ENCODE results near the gene ARHGAP44.

Gene ARHGAP44

GRCh38 chr17:12769981-12770380 lies 19.3 kb upstream of the ARHGAP44 start:
- no peak overlapping the region for H3K27ac ChIP-seq (ENCODE audit: insufficient read depth, low read length, poor library complexity, severe bottlenecking)
- H3K36me3 ChIP-seq (ENCODE audit: control insufficient read depth, insufficient read depth, low read length), result no peaks in the 10 kb centered on the region
- H3K4me1 ChIP-seq (ENCODE audit: control insufficient read depth, insufficient read depth, low read length, poor library complexity, severe bottlenecking), result no peaks in the 10 kb centered on the region
- H3K9me3 ChIP-seq (ENCODE audit: control insufficient read depth, low read length), result no peaks in the 10 kb centered on the region
- no peaks in the 10 kb centered on the region for H3K27me3 ChIP-seq (replicated peaks; ENCODE audit: control insufficient read depth, insufficient read depth, low read length, poor library complexity, severe bottlenecking)
- H3K4me3 ChIP-seq (ENCODE audit: insufficient read depth, low read depth, low read length, poor library complexity, severe bottlenecking), result no peak overlapping the region
- no peak for DNase-seq

GRCh38 chr17:12773153-12773552 lies 16.1 kb upstream of the ARHGAP44 start:
- H3K4me3 ChIP-seq (ENCODE audit: insufficient read depth, low read depth, low read length, poor library complexity, severe bottlenecking), result no peak overlapping the region
- H3K27me3 ChIP-seq (replicated peaks; ENCODE audit: control insufficient read depth, insufficient read depth, low read length, poor library complexity, severe bottlenecking), result no peaks in the 10 kb centered on the region
- no peak for DNase-seq
- H3K4me1 ChIP-seq (ENCODE audit: control insufficient read depth, insufficient read depth, low read length, poor library complexity, severe bottlenecking), result no peaks in the 10 kb centered on the region
- H3K9me3 ChIP-seq (ENCODE audit: control insufficient read depth, low read length), result no peaks in the 10 kb centered on the region
- no peaks in the 10 kb centered on the region for H3K36me3 ChIP-seq (ENCODE audit: control insufficient read depth, insufficient read depth, low read length)
- no peak overlapping the region for H3K27ac ChIP-seq (ENCODE audit: insufficient read depth, low read length, poor library complexity, severe bottlenecking)

- Histone ChIP-seq H3K27ac (ENCODE audit: insufficient read depth, low read length, poor library complexity, severe bottlenecking) (no peak overlapping the region), H3K27me3 (replicated peaks; ENCODE audit: control insufficient read depth, insufficient read depth, low read length, poor library complexity, severe bottlenecking) (no peaks in the 10 kb centered on the region), H3K36me3 (ENCODE audit: control insufficient read depth, insufficient read depth, low read length) (no peaks in the 10 kb centered on the region), H3K4me3 (ENCODE audit: insufficient read depth, low read depth, low read length, poor library complexity, severe bottlenecking) (no peak overlapping the region), H3K4me1 (ENCODE audit: control insufficient read depth, insufficient read depth, low read length, poor library complexity, severe bottlenecking) (no peaks in the 10 kb centered on the region), H3K9me3 (ENCODE audit: control insufficient read depth, low read length) (no peaks in the 10 kb centered on the region)
- DNase-seq, result no peak
Measured at GRCh38 chr17:12789075-12789480, 220 bp upstream of the ARHGAP44 start.

GRCh38 chr17:12790249-12791106 lies 1.2 kb downstream of the ARHGAP44 start:
- DNase-seq, result no peak
- no peak overlapping the region for H3K4me3 ChIP-seq (ENCODE audit: insufficient read depth, low read depth, low read length, poor library complexity, severe bottlenecking)
- no peak overlapping the region for H3K27ac ChIP-seq (ENCODE audit: insufficient read depth, low read length, poor library complexity, severe bottlenecking)
- no peaks in the 10 kb centered on the region for H3K36me3 ChIP-seq (ENCODE audit: control insufficient read depth, insufficient read depth, low read length)
- no peaks in the 10 kb centered on the region for H3K9me3 ChIP-seq (ENCODE audit: control insufficient read depth, low read length)
- no peaks in the 10 kb centered on the region for H3K4me1 ChIP-seq (ENCODE audit: control insufficient read depth, insufficient read depth, low read length, poor library complexity, severe bottlenecking)
- no peaks in the 10 kb centered on the region for H3K27me3 ChIP-seq (replicated peaks; ENCODE audit: control insufficient read depth, insufficient read depth, low read length, poor library complexity, severe bottlenecking)

- H3K27me3 ChIP-seq (replicated peaks; ENCODE audit: control insufficient read depth, insufficient read depth, low read length, poor library complexity, severe bottlenecking), result no peaks in the 10 kb centered on the region
- no peak overlapping the region for H3K4me3 ChIP-seq (ENCODE audit: insufficient read depth, low read depth, low read length, poor library complexity, severe bottlenecking)
- H3K4me1 ChIP-seq (ENCODE audit: control insufficient read depth, insufficient read depth, low read length, poor library complexity, severe bottlenecking), result no peaks in the 10 kb centered on the region
- H3K27ac ChIP-seq (ENCODE audit: insufficient read depth, low read length, poor library complexity, severe bottlenecking), result no peak overlapping the region
- DNase-seq, result no peak
- H3K9me3 ChIP-seq (ENCODE audit: control insufficient read depth, low read length), result no peaks in the 10 kb centered on the region
- H3K36me3 ChIP-seq (ENCODE audit: control insufficient read depth, insufficient read depth, low read length), result no peaks in the 10 kb centered on the region
Measured at GRCh38 chr17:12794919-12795532, 5.7 kb downstream of the ARHGAP44 start.

- Histone ChIP-seq H3K9me3 (ENCODE audit: control insufficient read depth, low read length) (no peaks in the 10 kb centered on the region), H3K4me3 (ENCODE audit: insufficient read depth, low read depth, low read length, poor library complexity, severe bottlenecking) (no peak overlapping the region), H3K4me1 (ENCODE audit: control insufficient read depth, insufficient read depth, low read length, poor library complexity, severe bottlenecking) (no peaks in the 10 kb centered on the region), H3K36me3 (ENCODE audit: control insufficient read depth, insufficient read depth, low read length) (no peaks in the 10 kb centered on the region), H3K27ac (ENCODE audit: insufficient read depth, low read length, poor library complexity, severe bottlenecking) (no peak overlapping the region), H3K27me3 (replicated peaks; ENCODE audit: control insufficient read depth, insufficient read depth, low read length, poor library complexity, severe bottlenecking) (no peaks in the 10 kb centered on the region)
- no peak for DNase-seq
Measured at GRCh38 chr17:12800855-12801365, 11.6 kb downstream of the ARHGAP44 start.

- no peak for DNase-seq
- H3K27ac ChIP-seq (ENCODE audit: insufficient read depth, low read length, poor library complexity, severe bottlenecking), result no peak overlapping the region
- no peaks in the 10 kb centered on the region for H3K9me3 ChIP-seq (ENCODE audit: control insufficient read depth, low read length)
- no peaks in the 10 kb centered on the region for H3K27me3 ChIP-seq (replicated peaks; ENCODE audit: control insufficient read depth, insufficient read depth, low read length, poor library complexity, severe bottlenecking)
- no peaks in the 10 kb centered on the region for H3K36me3 ChIP-seq (ENCODE audit: control insufficient read depth, insufficient read depth, low read length)
- H3K4me3 ChIP-seq (ENCODE audit: insufficient read depth, low read depth, low read length, poor library complexity, severe bottlenecking), result no peak overlapping the region
- H3K4me1 ChIP-seq (ENCODE audit: control insufficient read depth, insufficient read depth, low read length, poor library complexity, severe bottlenecking), result no peaks in the 10 kb centered on the region
Measured at GRCh38 chr17:12806630-12807029, 17.3 kb downstream of the ARHGAP44 start.

- Histone ChIP-seq H3K4me3 (ENCODE audit: insufficient read depth, low read depth, low read length, poor library complexity, severe bottlenecking) (no peak overlapping the region), H3K4me1 (ENCODE audit: control insufficient read depth, insufficient read depth, low read length, poor library complexity, severe bottlenecking) (no peaks in the 10 kb centered on the region), H3K36me3 (ENCODE audit: control insufficient read depth, insufficient read depth, low read length) (no peaks in the 10 kb centered on the region), H3K27me3 (replicated peaks; ENCODE audit: control insufficient read depth, insufficient read depth, low read length, poor library complexity, severe bottlenecking) (no peaks in the 10 kb centered on the region), H3K9me3 (ENCODE audit: control insufficient read depth, low read length) (no peaks in the 10 kb centered on the region), H3K27ac (ENCODE audit: insufficient read depth, low read length, poor library complexity, severe bottlenecking) (no peak overlapping the region)
- DNase-seq, result no peak
Measured at GRCh38 chr17:12808723-12809122, 19.4 kb downstream of the ARHGAP44 start.

- H3K9me3 ChIP-seq (ENCODE audit: control insufficient read depth, low read length), result no peaks in the 10 kb centered on the region
- H3K27me3 ChIP-seq (replicated peaks; ENCODE audit: control insufficient read depth, insufficient read depth, low read length, poor library complexity, severe bottlenecking), result no peaks in the 10 kb centered on the region
Measured at GRCh38 chr17:12812877-12813276, 23.6 kb downstream of the ARHGAP44 start.

GRCh38 chr17:12813664-12814063 lies 24.4 kb downstream of the ARHGAP44 start:
- Histone ChIP-seq H3K4me1 (ENCODE audit: control insufficient read depth, insufficient read depth, low read length, poor library complexity, severe bottlenecking) (no peaks in the 10 kb centered on the region), H3K27me3 (replicated peaks; ENCODE audit: control insufficient read depth, insufficient read depth, low read length, poor library complexity, severe bottlenecking) (no peaks in the 10 kb centered on the region), H3K27ac (ENCODE audit: insufficient read depth, low read length, poor library complexity, severe bottlenecking) (no peak overlapping the region), H3K36me3 (ENCODE audit: control insufficient read depth, insufficient read depth, low read length) (no peaks in the 10 kb centered on the region), H3K4me3 (ENCODE audit: insufficient read depth, low read depth, low read length, poor library complexity, severe bottlenecking) (no peak overlapping the region), H3K9me3 (ENCODE audit: control insufficient read depth, low read length) (no peaks in the 10 kb centered on the region)
- no peak for DNase-seq

More at GRCh38 chr17:12812877-12813276, 23.6 kb downstream of the ARHGAP44 start:
- Histone ChIP-seq H3K36me3 (ENCODE audit: control insufficient read depth, insufficient read depth, low read length) (no peaks in the 10 kb centered on the region), H3K27ac (ENCODE audit: insufficient read depth, low read length, poor library complexity, severe bottlenecking) (no peak overlapping the region), H3K4me1 (ENCODE audit: control insufficient read depth, insufficient read depth, low read length, poor library complexity, severe bottlenecking) (no peaks in the 10 kb centered on the region), H3K4me3 (ENCODE audit: insufficient read depth, low read depth, low read length, poor library complexity, severe bottlenecking) (no peak overlapping the region)
- no peak for DNase-seq
